Bone marrow (tissue), 2 donors: ENCODE data around the gene EVA1C.
"Not testable (repeated sequence)": the region's sequence is repeated elsewhere in the genome, so short reads cannot be mapped to it uniquely, and the experiment has no call there.

Experiments used
- DNase-seq, 2 donors: peaks; one replicate each; lab custom pipeline; 2025; lab: John Stamatoyannopoulos, UW

EVA1C gene, protein sequence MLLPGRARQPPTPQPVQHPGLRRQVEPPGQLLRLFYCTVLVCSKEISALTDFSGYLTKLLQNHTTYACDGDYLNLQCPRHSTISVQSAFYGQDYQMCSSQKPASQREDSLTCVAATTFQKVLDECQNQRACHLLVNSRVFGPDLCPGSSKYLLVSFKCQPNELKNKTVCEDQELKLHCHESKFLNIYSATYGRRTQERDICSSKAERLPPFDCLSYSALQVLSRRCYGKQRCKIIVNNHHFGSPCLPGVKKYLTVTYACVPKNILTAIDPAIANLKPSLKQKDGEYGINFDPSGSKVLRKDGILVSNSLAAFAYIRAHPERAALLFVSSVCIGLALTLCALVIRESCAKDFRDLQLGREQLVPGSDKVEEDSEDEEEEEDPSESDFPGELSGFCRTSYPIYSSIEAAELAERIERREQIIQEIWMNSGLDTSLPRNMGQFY

DNA sequence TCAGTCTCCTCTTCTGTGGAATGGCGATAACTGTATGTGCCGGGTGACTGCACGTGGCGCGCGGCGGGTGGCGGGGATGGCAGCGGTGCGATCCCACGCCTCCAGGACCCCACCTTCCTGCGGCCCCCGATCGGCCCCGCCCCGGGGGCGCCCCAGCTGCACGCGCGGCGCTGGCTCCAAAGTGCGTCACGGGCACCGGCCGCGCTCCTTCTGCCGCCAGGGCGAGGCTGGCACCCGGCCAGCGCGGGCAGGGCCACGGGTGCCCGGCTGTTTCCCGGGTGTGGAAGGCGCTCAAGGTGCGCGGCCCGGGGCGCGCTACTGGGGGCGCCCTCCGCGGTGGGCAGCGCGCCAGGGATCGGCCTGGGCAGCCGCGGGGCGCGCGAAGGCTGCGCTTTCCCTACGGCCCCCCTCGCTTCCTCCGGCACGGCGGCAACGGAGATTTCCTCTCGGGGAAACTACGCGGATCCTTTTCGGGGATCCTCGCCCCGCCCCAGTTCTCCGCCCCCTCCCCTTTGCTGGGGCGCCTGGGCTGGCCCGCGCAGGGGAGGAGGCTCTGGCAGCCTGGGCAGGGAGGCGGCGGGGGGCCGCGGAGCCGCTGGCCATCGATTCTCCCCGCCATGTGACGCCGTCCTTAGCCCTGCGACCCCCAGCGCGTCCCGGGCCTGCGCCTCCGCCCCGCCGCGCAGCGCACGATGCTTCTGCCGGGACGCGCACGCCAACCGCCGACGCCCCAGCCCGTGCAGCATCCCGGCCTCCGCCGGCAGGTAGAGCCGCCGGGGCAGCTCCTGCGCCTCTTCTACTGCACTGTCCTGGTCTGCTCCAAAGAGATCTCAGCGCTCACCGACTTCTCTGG is at the start of gene EVA1C:
EVA1C (plus strand) TSS at position 545 of the 853 bp plus-strand sequence; CDS start at position 693, 148 bp downstream.
- DNase-seq: peak in 1 of 2 donors; percentile 39

DNA sequence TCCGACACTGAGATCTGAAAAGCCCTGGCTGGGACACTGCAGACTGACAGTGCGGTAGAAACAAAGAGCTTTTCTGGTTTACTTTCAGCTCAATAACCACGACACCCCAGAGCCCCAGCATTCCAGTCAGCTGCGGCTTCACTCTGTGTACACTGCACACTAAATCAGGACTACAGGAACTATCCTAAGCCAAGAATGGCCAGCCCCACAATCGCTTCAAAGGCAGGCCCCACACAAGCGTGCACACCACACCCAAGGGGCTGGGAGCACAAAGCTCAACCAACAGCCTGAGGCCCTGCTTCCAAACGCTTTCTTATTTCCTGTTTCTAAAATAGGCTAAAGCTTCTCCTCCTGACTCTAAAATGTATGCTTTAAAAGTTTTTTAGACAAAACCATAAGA is 48.1 kb upstream of the EVA1C start:
- DNase-seq: no peak

DNA sequence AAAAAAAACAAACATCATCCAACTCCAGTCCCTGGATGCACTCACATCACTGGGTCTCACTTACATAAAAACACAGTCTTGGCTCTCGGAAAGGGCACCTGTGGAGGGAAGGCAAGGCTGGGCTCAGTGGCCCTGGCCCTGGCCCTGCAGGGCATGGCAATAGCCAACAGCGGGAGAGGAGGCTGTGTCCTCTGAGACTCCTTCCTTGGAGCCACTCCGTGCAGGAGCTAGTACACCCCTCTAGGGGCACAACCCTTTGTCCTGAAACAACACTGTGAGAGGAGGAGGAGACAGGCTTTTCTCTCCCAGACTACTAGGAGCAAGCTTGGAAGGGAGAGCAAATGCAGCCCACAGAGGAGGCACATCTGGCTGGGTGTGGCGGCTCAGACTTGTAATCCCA is 47.7 kb upstream of the EVA1C start:
- DNase-seq: no peak

DNA sequence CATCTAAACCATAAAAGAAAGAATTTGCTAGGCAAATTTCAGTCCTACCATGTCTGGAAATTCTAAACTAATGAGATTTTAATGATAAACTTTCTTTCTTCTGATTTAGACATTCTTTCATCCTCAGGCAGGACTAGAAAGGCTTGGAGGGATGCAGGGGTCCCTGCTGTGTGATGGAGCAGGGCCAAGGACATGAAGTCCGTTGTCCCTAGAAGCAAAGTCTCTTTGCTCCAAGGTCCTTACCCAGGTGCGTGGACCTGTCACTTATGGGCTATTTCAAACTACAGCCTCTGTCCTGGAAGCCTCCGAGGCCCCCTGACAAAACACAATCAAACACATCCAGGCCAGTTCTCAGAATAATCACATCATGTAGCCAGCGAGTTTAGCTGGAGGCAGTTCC is 46.3 kb upstream of the EVA1C start:
- DNase-seq: no peak

DNA sequence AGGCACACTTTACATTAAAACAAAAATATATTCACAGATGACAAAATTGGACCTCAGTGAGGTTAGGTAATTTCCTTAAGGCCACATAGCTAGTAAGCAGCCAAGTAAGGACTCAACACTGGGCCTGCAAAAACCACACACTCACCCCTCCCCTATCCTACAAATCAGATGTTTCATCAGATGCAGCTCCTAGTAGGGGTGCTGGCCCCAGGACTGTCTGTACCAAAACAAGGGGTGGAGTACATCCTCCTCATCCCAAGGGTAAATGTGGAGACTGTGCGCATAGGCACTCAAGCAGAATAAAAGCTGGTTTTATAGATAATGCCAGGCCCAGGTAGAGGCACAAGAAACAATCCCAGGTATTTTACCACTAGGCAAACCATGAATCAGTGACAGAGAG is 45.3 kb upstream of the EVA1C start:
- no peak for DNase-seq

DNA sequence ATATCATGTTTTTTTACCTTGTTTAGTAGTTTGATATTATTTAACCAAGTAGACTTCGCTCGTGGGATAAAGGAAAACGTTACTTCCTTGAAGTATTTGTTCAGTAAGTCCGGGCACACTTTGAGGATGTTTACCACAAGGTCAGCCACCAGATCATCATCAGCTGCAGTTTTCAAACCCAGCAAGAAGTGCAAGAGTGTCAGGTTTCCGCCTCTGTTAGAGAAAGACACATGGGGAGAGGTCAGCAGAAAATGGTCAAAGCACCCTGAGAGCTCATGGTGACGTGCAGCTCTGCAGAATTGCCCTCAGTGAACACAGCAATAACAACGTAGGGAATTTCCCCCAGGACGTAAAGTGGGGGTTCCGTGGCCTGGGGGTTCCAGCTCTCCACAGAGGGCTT is 44.1 kb upstream of the EVA1C start:
- no peak for DNase-seq

DNA sequence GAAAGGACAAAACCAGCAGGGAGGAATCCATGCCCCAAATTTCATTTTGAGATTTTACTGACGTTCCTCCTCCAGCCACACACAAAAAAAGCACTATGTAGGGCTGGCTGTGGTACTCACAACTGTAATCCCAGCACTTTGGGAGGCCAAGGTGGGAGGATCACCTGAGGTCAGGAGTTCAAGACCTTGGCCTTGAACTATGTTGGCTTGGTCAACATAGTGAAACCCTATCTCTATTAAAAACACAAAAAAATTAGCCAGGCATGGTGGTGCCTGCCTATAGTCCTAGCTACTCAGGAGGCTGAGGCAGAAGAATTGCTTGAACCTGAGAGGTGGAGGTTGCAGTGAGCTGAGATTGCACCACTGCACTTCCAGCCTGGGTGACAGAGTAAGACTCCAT is 43.5 kb upstream of the EVA1C start:
- DNase-seq: not testable (repeated sequence)

DNA sequence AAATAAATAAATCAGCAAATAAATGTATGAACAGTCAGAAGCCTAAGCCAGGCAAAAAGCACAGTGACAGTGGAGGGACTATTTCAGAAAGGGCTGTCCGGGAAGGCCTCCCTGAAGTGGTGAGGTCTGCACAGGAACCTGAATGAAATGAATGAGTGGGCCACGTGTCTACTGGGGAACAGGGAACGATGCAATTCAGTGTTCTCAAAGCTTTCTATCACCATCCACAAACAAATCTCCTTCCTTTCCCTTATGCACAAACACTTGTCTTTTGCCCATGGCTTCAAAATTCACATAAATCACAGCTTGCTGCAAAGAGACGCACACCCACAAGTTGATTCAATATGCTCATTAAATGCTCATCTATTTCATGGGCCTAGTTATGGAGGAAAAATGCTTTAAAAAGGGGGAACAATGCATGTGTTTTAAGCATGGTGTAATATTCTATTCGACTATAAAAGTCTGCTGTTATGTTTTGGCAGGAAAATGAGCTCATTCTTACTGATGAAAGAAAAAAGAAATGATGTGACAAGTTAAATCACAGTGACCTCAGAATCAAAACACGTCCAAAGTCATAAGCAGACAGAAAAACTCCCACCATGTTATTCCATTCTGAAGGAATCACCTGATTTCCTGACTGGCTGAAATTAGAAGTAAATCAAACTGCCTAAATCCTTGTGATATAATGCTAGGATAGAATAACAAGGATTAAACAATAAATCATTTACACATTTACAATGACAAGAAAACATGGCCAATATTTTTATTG is 41.3 kb upstream of the EVA1C start:
- no peak for DNase-seq

DNA sequence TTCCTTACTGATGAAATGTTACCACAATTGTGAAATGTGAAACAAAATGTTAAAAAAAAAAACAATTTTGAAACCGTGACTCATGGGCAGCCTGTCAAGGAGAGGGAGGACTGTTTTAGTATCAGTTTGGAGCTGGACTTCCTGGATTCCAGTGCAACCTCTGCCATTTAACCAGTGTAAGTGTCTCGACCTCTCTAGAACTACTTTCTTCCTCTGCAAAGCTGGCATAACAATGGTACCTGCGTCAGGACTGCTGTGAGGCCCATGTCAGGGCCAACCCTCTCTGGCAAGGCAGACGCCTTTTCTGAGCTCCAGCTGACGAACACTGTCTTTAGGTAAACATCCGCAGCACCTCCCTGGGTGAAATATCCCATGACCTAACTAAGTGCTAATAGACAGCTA is 40.6 kb upstream of the EVA1C start:
- DNase-seq: peak in 1 of 2 donors; percentile 12

DNA sequence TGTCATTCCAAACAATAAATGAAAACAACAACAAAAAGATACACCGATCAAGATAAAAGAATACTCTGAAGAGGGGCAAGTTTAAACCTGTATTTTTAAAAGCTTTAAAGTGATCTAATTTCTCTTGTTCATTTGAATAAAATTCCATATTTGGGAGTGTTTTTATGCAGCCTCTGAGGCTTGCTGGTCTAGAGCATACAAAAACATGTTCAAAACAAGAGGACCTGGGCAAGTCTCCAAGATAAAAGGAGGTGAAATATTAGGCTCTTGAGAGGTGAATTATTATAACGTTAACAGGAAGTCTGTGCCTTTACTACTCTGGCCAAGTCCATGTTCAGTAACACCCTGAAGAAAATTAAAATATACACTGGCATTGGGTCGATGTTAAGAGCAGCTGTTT is 39.8 kb upstream of the EVA1C start:
- DNase-seq: no peak

DNA sequence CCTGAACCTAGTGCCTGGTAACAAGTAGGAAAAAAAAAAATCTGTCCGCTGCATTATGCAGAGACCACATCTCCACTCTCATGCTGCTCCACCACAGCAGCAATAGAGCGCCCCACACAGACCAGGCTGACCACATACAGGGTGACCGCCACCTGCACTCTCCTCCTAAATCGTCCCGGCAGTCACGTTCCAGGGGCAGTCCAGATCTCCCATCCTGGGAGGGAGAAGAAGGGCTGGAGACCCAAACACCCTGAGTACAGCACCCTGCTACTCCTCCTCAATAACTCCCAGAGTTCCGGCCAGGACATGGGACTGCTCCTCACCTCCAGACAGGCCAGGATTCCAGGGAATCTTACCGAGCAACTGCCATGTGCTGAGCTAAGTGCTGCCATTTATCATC is 35.0 kb upstream of the EVA1C start:
- DNase-seq: no peak

DNA sequence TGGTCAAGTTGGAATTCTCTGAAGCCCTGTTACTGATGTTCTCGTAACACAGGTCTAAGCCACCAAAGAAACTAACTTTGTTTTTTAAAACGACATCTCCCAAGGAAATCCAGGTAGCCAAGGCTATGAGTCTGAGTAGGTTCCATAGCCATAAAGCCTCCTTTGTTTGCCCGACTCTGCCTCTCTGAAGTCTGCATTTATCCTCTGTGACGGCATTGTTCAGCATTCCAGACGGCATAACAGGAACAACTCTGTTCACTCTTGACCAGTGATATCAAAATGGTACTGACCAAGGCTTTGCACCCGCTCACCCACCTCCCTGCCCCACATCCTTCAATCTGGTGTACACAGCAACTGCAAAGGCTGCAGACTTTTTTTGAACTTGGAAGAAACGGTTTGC is 34.5 kb upstream of the EVA1C start:
- no peak for DNase-seq

DNA sequence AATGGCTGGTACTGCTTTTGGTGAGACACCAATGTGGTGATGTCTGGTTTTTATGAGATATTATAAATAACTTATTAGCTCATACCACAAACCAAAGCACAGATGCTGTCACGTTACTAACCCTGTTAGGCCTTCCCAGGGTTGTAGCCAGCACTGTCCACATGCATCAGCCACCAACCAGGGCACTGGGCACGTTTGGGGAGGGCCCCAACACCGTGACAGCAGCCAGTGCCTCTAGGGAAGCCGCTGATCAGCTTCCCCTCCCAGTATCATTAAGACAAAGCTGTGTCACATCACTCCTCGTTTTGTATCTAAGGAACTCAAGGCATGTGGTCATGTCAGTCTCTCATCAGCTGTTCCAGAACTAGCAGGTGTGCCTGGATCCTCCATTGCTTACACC is 33.5 kb upstream of the EVA1C start:
- no peak for DNase-seq

DNA sequence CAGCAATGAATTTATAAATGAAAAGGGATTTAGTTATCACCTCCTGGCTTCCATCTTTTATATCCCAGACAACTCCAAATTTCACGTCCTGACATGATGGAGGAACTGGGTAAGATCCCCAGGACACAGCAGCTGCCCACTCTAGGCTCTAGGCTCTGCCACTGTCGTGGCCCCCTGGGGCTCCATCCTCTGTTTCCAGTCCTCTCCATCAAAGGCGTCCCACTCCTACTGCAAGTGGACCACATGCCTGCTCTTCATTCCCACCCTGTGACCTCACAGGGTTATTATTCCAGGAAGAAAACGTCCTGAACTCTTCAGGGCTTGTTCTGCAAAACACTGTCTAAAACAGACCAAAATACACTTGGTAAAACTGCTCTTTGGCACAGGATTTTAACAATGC is 31.6 kb upstream of the EVA1C start:
- no peak for DNase-seq

DNA sequence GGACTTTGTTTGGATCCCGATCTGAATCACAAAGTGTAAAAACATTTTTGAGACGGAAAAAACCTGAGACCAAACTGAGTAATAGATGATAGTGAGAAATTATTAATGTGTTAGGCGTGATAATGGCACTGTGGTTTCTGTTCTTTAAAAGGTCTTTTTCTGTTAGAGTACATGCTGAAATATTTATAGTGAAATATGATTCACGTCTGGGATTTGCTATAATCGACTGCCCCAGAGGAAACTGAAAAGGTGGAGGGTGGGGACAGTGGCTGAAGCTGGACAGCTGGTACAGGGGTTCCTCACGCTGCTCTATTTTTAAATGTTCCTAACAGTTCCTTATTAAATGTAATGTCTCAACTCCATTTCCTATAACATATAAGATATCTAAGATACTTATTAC is 30.9 kb upstream of the EVA1C start:
- no peak for DNase-seq

DNA sequence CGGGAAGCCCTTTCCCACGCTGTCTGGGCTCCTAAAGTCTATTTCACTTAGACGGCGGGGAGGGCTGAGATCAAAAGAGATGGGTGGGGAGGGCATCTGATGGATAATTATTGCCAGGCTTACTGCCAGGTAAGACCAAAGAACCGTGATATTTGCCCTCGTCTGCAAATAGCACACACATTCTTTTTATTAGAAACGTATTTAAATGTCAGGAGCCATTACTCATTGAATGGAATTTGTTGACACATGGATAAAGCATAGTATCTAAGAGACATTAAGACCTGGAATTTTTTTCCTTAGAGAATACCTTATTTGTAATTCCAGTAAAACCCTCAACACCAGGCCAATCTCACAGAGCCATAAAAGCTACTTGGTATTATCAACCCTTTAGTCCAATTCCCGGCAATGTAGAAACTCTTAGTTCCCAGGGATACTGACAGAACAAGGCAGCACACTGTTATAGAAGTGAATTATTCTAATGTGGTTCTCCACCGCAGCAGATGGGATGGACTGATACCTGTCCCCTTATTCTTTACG is 30.3 kb upstream of the EVA1C start:
- no peak for DNase-seq

DNA sequence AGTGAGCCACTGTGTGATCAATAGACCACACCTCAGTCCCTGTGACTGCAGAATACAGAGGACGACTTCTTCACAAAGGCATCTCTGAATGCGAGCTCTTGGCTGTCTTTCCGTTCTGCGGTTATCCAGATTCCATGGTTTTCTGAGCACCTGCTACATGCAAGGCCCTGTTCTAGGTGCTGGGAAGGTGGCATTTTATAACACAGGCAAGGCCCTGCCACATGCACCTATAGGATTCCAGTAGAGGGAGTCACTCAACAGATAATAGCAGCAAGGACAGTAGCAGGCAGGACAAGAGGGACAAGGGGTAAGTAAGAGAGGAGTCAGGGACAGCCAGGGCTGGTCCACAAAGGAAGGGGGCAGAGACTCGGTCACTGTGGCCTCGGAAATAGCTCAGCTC is 28.7 kb upstream of the EVA1C start:
- no peak for DNase-seq

DNA sequence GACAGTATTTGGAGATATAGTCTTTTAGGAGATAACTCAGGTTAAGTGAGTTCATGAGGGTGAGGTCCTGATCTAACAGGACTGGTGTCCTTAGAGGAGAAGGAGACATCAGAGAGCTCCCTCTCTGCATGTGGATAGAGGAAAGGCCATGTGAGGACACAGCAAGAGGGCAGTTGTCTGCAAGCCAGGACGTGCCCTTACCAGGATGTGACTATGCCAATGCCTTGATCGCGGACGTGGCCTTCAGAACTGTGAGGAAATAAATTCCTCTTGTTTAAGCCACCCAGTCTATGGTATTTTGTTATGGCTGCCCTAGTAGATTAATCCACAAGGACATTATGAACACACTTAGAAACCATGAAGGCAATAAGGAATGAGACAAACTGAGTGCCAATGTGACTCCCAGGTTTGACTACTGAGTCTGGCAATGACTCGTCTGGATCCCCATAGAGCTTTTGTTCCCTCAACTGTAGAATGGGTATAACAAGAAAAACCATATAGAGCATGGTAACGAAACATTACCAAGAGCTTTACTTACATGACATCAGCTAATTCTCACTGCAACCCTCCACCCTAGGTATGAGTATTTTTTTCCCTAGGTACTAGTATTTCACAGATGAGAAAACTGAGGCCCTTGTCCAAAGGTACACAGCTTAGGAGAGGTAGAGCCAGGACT is 26.2 kb upstream of the EVA1C start:
- DNase-seq: no peak

DNA sequence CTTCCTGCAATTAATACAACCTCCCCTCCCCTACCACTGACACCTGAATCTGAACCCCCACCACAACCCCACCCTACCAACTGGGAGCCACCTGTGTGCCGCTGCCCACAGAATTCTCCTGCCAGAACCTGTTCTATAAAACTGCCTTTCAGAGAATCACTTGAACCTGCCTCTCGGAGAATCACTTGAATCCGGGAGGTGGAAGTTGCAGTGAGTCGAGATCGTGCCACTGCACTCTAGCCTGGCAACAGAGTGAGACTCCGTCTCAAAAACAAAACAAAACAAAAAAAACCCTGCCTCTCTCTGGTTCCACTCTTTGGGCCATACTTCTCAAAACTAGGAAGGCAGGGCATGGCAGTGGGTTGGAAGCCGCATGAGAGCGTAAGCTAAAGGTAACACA is 25.4 kb upstream of the EVA1C start:
- DNase-seq: no peak

DNA sequence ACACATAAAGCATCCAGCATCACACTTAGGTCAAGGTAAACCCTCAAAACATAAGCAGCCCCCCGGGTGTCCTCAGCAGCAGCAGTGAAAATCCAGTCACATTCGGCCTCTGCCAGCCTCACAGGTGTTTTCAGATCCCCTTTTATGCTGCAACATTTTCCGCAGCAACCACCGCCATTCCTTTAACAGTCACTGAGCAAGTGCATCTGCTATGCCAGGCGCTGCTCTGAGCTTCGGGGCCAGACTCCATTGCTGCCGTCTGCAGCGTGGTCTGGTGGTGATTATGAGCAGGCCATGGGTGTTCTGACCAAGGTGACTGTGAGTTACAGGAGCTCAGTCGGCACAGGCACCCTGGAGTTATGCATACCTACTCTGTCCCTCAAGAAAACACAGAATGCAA is 24.2 kb upstream of the EVA1C start:
- no peak for DNase-seq

DNA sequence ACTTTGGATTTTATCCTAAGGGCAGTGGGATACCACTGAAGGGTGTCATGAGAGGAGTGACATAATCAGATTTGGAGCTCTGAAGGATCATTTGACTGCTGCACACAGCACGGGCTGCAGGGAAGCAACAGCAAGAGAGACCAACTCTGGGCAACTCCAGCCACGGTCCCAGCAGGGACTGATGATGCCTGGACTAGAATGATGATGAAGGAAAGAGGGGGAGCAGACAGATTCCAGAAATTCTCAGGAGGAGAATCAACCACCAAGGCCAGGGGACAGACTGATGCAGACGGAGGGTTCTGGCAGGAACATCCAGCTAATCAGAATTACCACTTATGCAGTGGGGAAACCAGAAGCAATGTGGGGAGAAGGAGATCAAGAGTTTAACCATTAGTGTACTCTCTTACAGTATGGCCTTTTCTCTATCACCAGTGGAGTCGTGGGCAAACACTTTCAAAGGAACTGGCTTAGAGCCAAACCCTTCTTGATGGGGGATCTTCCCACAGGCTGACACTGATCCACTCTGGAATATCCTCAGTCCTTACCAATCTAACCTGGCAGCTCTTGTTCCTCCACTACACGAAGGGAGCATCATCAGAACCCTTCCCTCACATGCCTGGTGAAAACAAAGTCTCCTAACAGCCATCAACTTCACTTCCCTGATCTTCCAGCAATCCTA is 23.0 kb upstream of the EVA1C start:
- no peak for DNase-seq
